ENCODE data around the gene MST1. TPM values are rescaled to one million over a fixed set of nuclear protein-coding genes. Genes with fewer than 3 reads are reported as not detected.

Gene MST1
- total RNA-seq, 4 donors from 2014 or later, result 16.7 to 83.4 (median 21.9) TPM

GRCh38 chr3:49715611-49716121, 26.4 kb upstream of the MST1 start:
- no peaks in the 10 kb centered on the region for H3K9me3 ChIP-seq
- H3K27ac ChIP-seq, result no peak overlapping the region
- H3K4me1 ChIP-seq, result peaks cover 33% of the 10 kb centered on the region
- TF ChIP-seq POLR2AphosphoS5 (IDR thresholded peaks at IDR 0.05) (no peak), POLR2A (IDR thresholded peaks at IDR 0.05) (no peak), CTCF (IDR thresholded peaks at IDR 0.05) (no peak), EP300 (IDR thresholded peaks at IDR 0.05) (no peak)
- H3K36me3 ChIP-seq, result peaks cover 20% of the 10 kb centered on the region
- WGBS, result 83% methylated on average over 9 of the region's 13 CpGs
- no peak overlapping the region for H3K4me3 ChIP-seq
- DNase-seq (ENCODE audit: low spot score in 2 of 2), result peak in 1 of 2 donors; percentile 77
- H3K27me3 ChIP-seq, result no peaks in the 10 kb centered on the region

DNA sequence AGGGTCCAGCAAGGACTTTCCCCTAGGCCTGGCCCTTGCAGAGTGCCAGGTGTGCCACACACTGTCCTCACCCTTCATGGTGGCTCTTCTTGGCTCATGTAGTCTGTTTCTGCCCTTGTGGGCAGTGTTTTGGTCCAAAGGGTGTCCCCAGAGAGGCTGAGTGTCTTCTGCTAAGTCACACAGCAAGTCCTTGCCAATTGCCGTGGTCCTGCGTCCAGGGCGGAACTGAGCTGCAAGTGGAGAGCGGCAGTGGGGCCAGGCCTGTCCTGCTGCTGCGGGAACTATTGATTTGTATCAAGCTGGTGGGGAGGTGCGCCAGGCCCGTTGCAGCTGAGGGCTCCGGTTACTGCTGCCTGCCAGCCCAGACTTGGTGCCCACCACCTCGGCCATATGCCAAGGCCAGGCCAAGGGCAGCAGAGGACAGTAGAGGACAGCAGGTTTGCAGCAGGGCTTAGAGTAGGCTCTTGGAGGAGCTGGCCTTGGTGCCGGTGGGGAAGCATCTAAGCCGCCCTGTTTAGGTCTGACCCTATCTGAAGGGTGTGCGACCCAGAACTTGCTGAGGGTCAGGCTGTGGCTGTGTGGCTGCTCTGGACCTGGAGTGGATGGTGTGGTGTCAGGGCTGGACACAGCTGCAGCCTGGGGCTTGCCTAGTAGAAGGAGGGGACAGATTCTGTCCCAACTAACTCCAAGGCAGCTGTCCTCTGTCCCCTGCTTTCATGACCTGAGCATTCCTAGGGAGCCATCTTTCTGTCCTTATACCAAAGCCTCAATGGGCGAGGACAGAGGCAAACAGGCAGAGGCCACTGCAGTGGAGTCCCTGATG, 25.7 kb upstream of the MST1 start:
- peaks cover 26% of the 10 kb centered on the region for H3K4me1 ChIP-seq
- H3K27me3 ChIP-seq, result no peaks in the 10 kb centered on the region
- no peak overlapping the region for H3K4me3 ChIP-seq
- WGBS, result 95% methylated on average over 3 of the region's 13 CpGs
- DNase-seq (ENCODE audit: low spot score in 2 of 2), result peak in 1 of 2 donors; percentile 55
- peaks cover 17% of the 10 kb centered on the region for H3K36me3 ChIP-seq
- no peaks in the 10 kb centered on the region for H3K9me3 ChIP-seq
- H3K27ac ChIP-seq, result no peak overlapping the region
- TF ChIP-seq POLR2AphosphoS5 (IDR thresholded peaks at IDR 0.05), result no peak
- TF ChIP-seq EP300 (IDR thresholded peaks at IDR 0.05), result no peak
- TF ChIP-seq POLR2A (IDR thresholded peaks at IDR 0.05), result no peak
- TF ChIP-seq CTCF (IDR thresholded peaks at IDR 0.05), result no peak

DNA sequence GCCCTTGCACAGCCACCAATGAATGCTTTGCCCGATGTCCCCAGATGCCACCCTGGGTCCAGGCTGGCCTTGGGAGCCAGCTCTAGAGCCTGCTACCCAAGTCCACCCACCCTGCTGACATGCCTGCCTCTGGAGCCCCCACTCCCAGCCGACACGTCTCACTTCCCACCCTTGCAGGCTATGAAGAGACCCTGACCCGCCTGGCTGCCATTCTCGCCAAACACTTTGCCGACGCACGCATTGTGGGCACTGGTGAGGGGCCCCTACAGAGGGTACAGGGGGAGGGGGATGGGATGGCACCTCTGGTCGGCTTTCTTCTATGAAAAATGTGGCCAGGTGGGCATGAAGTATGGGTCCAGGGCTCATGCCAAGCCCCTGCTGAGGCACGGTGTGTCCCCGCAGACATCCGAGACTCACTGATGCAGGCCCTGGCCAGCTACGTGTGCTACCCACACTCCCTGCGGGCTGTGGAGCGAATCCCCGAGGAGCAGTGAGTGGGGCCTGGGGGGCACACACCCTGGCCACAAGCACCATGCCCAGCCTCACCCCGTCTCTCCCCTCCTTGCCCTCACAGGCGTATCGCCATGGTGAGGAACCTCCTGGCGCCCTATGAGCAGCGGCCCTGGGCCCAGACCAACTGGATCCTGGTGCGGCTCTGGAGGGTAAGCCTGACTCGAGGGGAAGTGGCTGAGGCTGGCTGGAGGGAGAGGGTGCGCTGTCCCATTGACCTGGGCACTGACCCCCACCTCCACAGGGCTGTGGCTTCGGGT, 24.2 kb upstream of the MST1 start:
- 94% methylated on average over 13 of the region's 25 CpGs for WGBS
- Histone ChIP-seq H3K27me3 (no peaks in the 10 kb centered on the region), H3K9me3 (no peaks in the 10 kb centered on the region), H3K27ac (no peak overlapping the region), H3K4me1 (peaks cover 12% of the 10 kb centered on the region), H3K36me3 (peaks cover 19% of the 10 kb centered on the region), H3K4me3 (no peak overlapping the region)
- no peak for DNase-seq (ENCODE audit: low spot score in 2 of 2)
- TF ChIP-seq POLR2A (IDR thresholded peaks at IDR 0.05), result no peak
- TF ChIP-seq CTCF (IDR thresholded peaks at IDR 0.05), result no peak
- no peak for TF ChIP-seq POLR2AphosphoS5 (IDR thresholded peaks at IDR 0.05)
- no peak for TF ChIP-seq EP300 (IDR thresholded peaks at IDR 0.05)

DNA sequence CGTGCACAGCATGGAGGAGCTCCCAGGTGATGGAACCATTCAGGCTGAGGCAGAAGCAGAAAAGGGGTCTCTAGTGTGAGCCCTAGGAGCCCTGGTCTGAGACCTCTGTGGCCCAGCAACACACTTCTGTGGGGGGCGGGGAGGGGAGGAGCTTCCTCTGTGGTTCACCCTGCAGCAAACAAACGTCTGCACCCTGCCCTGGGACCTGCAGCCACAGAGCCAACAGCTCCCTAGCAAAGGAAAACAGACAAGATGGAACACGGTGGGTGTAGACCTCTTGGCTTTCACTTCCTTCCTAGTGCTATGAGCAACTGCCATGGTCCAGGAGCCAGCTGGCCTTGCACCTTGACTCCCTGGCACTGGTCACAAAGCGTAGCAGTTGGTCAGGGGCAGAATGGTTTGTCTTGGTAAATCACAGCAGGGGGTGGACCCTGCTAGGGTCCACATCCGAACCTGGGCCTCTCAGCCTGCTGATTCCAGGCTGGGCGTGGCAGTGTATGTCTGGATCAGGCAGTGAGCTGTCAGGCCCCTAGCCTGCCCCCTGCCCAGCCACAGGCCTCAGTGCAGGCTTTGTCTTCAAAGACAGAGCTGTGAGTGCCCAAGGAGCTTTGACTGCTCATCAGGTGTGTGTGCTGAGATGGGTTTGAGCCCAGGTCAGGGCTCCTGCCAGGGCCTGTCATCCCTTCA, 23.5 kb upstream of the MST1 start:
- H3K27ac ChIP-seq, result no peak overlapping the region
- no peaks in the 10 kb centered on the region for H3K27me3 ChIP-seq
- no peak for DNase-seq (ENCODE audit: low spot score in 2 of 2)
- no peak for TF ChIP-seq POLR2AphosphoS5 (IDR thresholded peaks at IDR 0.05)
- no peaks in the 10 kb centered on the region for H3K9me3 ChIP-seq
- H3K36me3 ChIP-seq, result peaks cover 19% of the 10 kb centered on the region
- WGBS, result 61% methylated on average over 7 of the region's 7 CpGs
- H3K4me1 ChIP-seq, result peaks cover 5% of the 10 kb centered on the region
- no peak overlapping the region for H3K4me3 ChIP-seq

GRCh38 chr3:49712166-49712565, 22.9 kb upstream of the MST1 start:
- WGBS, result 93% methylated on average over 11 of the region's 11 CpGs
- peak in 1 of 2 donors; percentile 26 for DNase-seq (ENCODE audit: low spot score in 2 of 2)
- Histone ChIP-seq H3K27ac (no peak overlapping the region), H3K36me3 (peaks cover 20% of the 10 kb centered on the region), H3K27me3 (no peaks in the 10 kb centered on the region), H3K4me3 (no peak overlapping the region), H3K9me3 (no peaks in the 10 kb centered on the region), H3K4me1 (no peaks in the 10 kb centered on the region)
- no peak for TF ChIP-seq CTCF (IDR thresholded peaks at IDR 0.05)
- no peak for TF ChIP-seq POLR2AphosphoS5 (IDR thresholded peaks at IDR 0.05)
- TF ChIP-seq EP300 (IDR thresholded peaks at IDR 0.05), result no peak
- no peak for TF ChIP-seq POLR2A (IDR thresholded peaks at IDR 0.05)

All from suprapubic skin (tissue), 4 donors.